CD14-positive monocyte (primary cell): ENCODE results near the gene ALDH4A1. TPM values are rescaled to one million over a fixed set of nuclear protein-coding genes. Genes with fewer than 3 reads are reported as not detected.

ENCODE experiments used
- DNase-seq, 3 donors: peaks; one replicate each; pipeline ENCODE4 v3.0.0-alpha.2; 2011 to 2022
- H2AFZ ChIP-seq: 2 replicates; pipeline ENCODE4 v1.6.0; 2012; ENCODE audit warnings: mild to moderate bottlenecking, low read depth, low read length, inconsistent platforms; ENCODE audit not compliant: insufficient read depth, poor library complexity, severe bottlenecking
- H3K27ac ChIP-seq, 2 donors: 1 replicate in 1 of 2; 2 replicates in 1 of 2; pipeline ENCODE4 v1.5.1; 2012 to 2013; ENCODE audit warnings: low read length in 2 of 2, control low read depth in 1 of 2, inconsistent platforms in 1 of 2, low read depth in 1 of 2, mild to moderate bottlenecking in 1 of 2
- H3K27me3 ChIP-seq, 2 donors: one replicate each; pipeline versions ENCODE4 v1.6.0 to v1.6.1; 2011 to 2013; ENCODE audit warnings: low read length in 2 of 2; ENCODE audit not compliant: control insufficient read depth in 2 of 2, insufficient read depth in 2 of 2
- H3K36me3 ChIP-seq, 2 donors: replicated peaks in 1 of 2; 1 replicate in 1 of 2; 2 replicates in 1 of 2; pipeline versions ENCODE4 v1.5.1 to v1.6.1; 2012 to 2013; ENCODE audit warnings: low read length in 2 of 2, control low read depth in 1 of 2, inconsistent platforms in 1 of 2, mild to moderate bottlenecking in 1 of 2; ENCODE audit not compliant: insufficient read depth in 2 of 2, control insufficient read depth in 1 of 2
- H3K4me1 ChIP-seq, 2 donors: 1 replicate in 1 of 2; 2 replicates in 1 of 2; pipeline versions ENCODE4 v1.5.1 to v1.6.1; 2012 to 2013; ENCODE audit warnings: low read length in 2 of 2, control low read depth in 1 of 2, inconsistent platforms in 1 of 2, mild to moderate bottlenecking in 1 of 2, moderate library complexity in 1 of 2; ENCODE audit not compliant: insufficient read depth in 2 of 2, control insufficient read depth in 1 of 2
- H3K4me2 ChIP-seq: replicated peaks from 2 replicates; pipeline ENCODE3; 2012; ENCODE audit warnings: low read length, moderate library complexity, mild to moderate bottlenecking; ENCODE audit not compliant: poor library complexity, severe bottlenecking; ENCODE audit errors: extremely low read depth
- H3K4me3 ChIP-seq, 3 experiments: fragments of 200-600 bp in 1 of 3; sonication (generic) in 1 of 3; replicated peaks in 1 of 3; 1 replicate in 2 of 3; 2 replicates in 1 of 3; pipeline ENCODE4 v1.5.1; 2011 to 2013; ENCODE audit warnings: low read length in 3 of 3, mild to moderate bottlenecking in 3 of 3, control low read depth in 2 of 3, low read depth in 2 of 3, inconsistent platforms in 1 of 3, moderate library complexity in 1 of 3
- H3K79me2 ChIP-seq: 2 replicates; pipeline ENCODE4 v1.6.0; 2012; ENCODE audit warnings: mild to moderate bottlenecking, control low read depth, inconsistent platforms, low read length, moderate library complexity; ENCODE audit not compliant: insufficient read depth
- H3K9ac ChIP-seq: 2 replicates; pipeline ENCODE4 v1.6.0; 2017; ENCODE audit warnings: low read length, mild to moderate bottlenecking; ENCODE audit not compliant: insufficient read depth, poor library complexity, severe bottlenecking
- H3K9me3 ChIP-seq, 2 donors: replicated peaks in 1 of 2; 1 replicate in 1 of 2; 2 replicates in 1 of 2; pipeline versions ENCODE4 v1.5.1 to v1.6.1; 2012 to 2013; ENCODE audit warnings: low read length in 2 of 2, control low read depth in 1 of 2; ENCODE audit not compliant: control insufficient read depth in 1 of 2, insufficient read depth in 1 of 2
- H4K20me1 ChIP-seq: 2 replicates; pipeline ENCODE4 v1.6.0; 2012; ENCODE audit warnings: mild to moderate bottlenecking, low read length, control low read depth, moderate library complexity; ENCODE audit not compliant: insufficient read depth
- H3K27ac Mint-ChIP-seq, 7 donors: one replicate each; pipeline ENCODE4 v1.8.0; 2020; ENCODE audit warnings: mild to moderate bottlenecking in 7 of 7, mixed read lengths in 7 of 7, moderate library complexity in 6 of 7, inconsistent platforms in 2 of 7
- H3K27me3 Mint-ChIP-seq, 3 donors: one replicate each; pipeline ENCODE4 v1.8.0; 2021 to 2022; ENCODE audit warnings: low read depth in 3 of 3, mild to moderate bottlenecking in 3 of 3, mixed read lengths in 3 of 3, moderate library complexity in 3 of 3, inconsistent platforms in 1 of 3
- H3K36me3 Mint-ChIP-seq, 2 donors: one replicate each; pipeline ENCODE4 v1.8.0; 2020; ENCODE audit warnings: mixed read lengths in 2 of 2, inconsistent platforms in 1 of 2, mild to moderate bottlenecking in 1 of 2
- H3K4me1 Mint-ChIP-seq: one replicate; pipeline ENCODE4 v1.8.0; 2020; ENCODE audit warnings: mild to moderate bottlenecking, mixed read lengths
- H3K4me3 Mint-ChIP-seq, 2 donors: one replicate each; pipeline ENCODE4 v1.8.0; 2020; ENCODE audit warnings: mild to moderate bottlenecking in 2 of 2, mixed read lengths in 2 of 2, moderate library complexity in 1 of 2
- H3K9me3 Mint-ChIP-seq, 7 donors: one replicate each; pipeline ENCODE4 v1.8.0; 2020 to 2022; ENCODE audit warnings: mixed read lengths in 7 of 7, mild to moderate bottlenecking in 6 of 7, moderate library complexity in 6 of 7, inconsistent platforms in 2 of 7
- CTCF ChIP-seq: fragments of 200-600 bp; IDR thresholded peaks from one replicate; pipeline ENCODE4 v1.8.0; 2022; ENCODE audit warnings: antibody characterized with exemption, mild to moderate bottlenecking
- WGBS: methylation state at CpG from one replicate; pipeline ENCODE4 v1.1.5; 2013; ENCODE audit warnings: missing lambda C conversion rate; ENCODE audit not compliant: insufficient coverage; 5-methylcytosine and 5-hydroxymethylcytosine counted together
- intact Hi-C, 2 donors: fragments of 100-400 bp; cut with micrococcal nuclease; formaldehyde crosslinking; loops; one replicate each; pipeline versions ENCODE4 v1.15.0 to v1.15.1; 2023
- polyA plus RNA-seq, 3 donors: library from polyadenylated mRNA; depleted of rRNA in 1 of 3; unstranded in 2 of 3; stranded (reverse) in 1 of 3; fragments of 300-500 nt in 2 of 3; fragments of >200 nt in 1 of 3; fragmentation: Illumina TruSeq in 2 of 3; gene quantifications; 1 replicate in 2 of 3; 2 replicates in 1 of 3; pipeline ENCODE4 v1.2.3, GENCODE V29; 2012 to 2021

Gene ALDH4A1
- polyA plus RNA-seq, 3 donors, result 4.8 to 7.8 (median 6.1) TPM

- Mint-ChIP-seq H3K4me1 (peaks cover 10% of the 10 kb centered on the region), H3K9me3 (no peaks in the 10 kb centered on the region), H3K4me3 (no peak overlapping the region), H3K27ac (no peak overlapping the region), H3K36me3 (peaks cover 6 to 15% of the 10 kb centered on the region in 2 donors), H3K27me3 (peaks cover 11 to 24% (median 20%) of the 10 kb centered on the region in 3 donors)
- H3K27me3 ChIP-seq, result no peaks in the 10 kb centered on the region
- H4K20me1 ChIP-seq, result no peaks in the 10 kb centered on the region
- no peak for DNase-seq
- no peak overlapping the region for H3K27ac ChIP-seq
- H3K36me3 ChIP-seq, result peaks cover 10% of the 10 kb centered on the region in 2 donors
- no peaks in the 10 kb centered on the region for H3K79me2 ChIP-seq
- H3K4me2 ChIP-seq, result no peak overlapping the region
- H3K4me3 ChIP-seq, result no peak overlapping the region
- H3K4me1 ChIP-seq, result no peaks in the 10 kb centered on the region
- H2AFZ ChIP-seq, result no peak overlapping the region
- no peak overlapping the region for H3K9ac ChIP-seq
- WGBS, result 100% methylated on average over 1 of the region's 5 CpGs
- TF ChIP-seq CTCF, result no peak
- intact Hi-C loops, result no loop called here
- no peaks in the 10 kb centered on the region for H3K9me3 ChIP-seq
Observed at GRCh38 chr1:18868354-18868753, 34.0 kb downstream of the ALDH4A1 start.

DNA sequence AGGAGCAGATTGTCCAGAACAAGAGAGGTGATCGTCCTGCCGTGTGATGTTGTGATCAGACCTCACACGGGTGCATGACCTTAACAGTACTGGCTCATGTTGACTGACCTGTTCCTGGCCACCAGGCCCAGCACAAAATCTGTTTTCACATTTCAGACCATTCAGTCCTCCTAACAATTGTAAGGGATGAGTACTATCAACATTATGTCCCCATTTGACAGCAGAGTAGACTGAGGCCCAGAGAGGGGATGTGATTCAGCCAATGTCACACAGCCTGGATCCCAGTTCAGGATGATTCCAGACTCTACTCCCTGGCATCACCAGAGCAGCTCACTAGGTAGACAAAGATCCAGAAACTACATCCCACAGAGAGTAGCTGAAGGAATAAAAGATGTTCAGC is 35.5 kb downstream of the ALDH4A1 start:
- Histone ChIP-seq H3K27me3 (no peaks in the 10 kb centered on the region), H3K9me3 (no peaks in the 10 kb centered on the region), H3K4me3 (no peak overlapping the region), H3K79me2 (no peaks in the 10 kb centered on the region), H3K4me2 (no peak overlapping the region), H3K36me3 (peaks cover 0 to 2% of the 10 kb centered on the region in 2 donors), H2AFZ (no peak overlapping the region), H3K9ac (no peak overlapping the region), H3K4me1 (no peaks in the 10 kb centered on the region), H3K27ac (no peak overlapping the region), H4K20me1 (no peaks in the 10 kb centered on the region)
- no CpG with 5 or more reads among the region's 3 CpGs for WGBS
- DNase-seq, result no peak
- peaks cover 0 to 4% of the 10 kb centered on the region in 2 donors for H3K36me3 Mint-ChIP-seq
- H3K9me3 Mint-ChIP-seq, result peaks cover 0 to under 1% (median 0%) of the 10 kb centered on the region in 7 donors
- H3K27ac Mint-ChIP-seq, result no peak overlapping the region
- peaks cover 12 to 25% (median 20%) of the 10 kb centered on the region in 3 donors for H3K27me3 Mint-ChIP-seq
- intact Hi-C loops, result no loop called here
- H3K4me3 Mint-ChIP-seq, result no peak overlapping the region
- peaks cover 10% of the 10 kb centered on the region for H3K4me1 Mint-ChIP-seq
- TF ChIP-seq CTCF, result no peak
